PFSK-1 (cell line): ENCODE measurements around the gene TNFRSF4.

Experiments used
- POLR2AphosphoS5 ChIP-seq: IDR thresholded peaks from 2 replicates; pipeline ENCODE4 v1.6.1; 2012; ENCODE audit warnings: low read depth, mild to moderate bottlenecking, control low read depth, low read length, moderate library complexity
- REST ChIP-seq, 2 experiments: IDR thresholded peaks; 2 replicates each; pipeline versions ENCODE4 v1.6.1 to v1.8.0; 2011 to 2012; ENCODE audit warnings: low read depth in 2 of 2, low read length in 2 of 2, control low read depth in 1 of 2, inconsistent platforms in 1 of 2, mild to moderate bottlenecking in 1 of 2, moderate library complexity in 1 of 2; ENCODE audit not compliant: insufficient read depth in 1 of 2
- SIN3A ChIP-seq: IDR thresholded peaks from 2 replicates; pipeline ENCODE4 v1.6.1; 2012; ENCODE audit warnings: mild to moderate bottlenecking, low read length, moderate library complexity, borderline replicate concordance; ENCODE audit not compliant: insufficient read depth
- TAF1 ChIP-seq: IDR thresholded peaks from 2 replicates; pipeline ENCODE4 v1.6.1; 2012; ENCODE audit warnings: low read length, control low read depth, borderline replicate concordance; ENCODE audit not compliant: insufficient read depth

DNA sequence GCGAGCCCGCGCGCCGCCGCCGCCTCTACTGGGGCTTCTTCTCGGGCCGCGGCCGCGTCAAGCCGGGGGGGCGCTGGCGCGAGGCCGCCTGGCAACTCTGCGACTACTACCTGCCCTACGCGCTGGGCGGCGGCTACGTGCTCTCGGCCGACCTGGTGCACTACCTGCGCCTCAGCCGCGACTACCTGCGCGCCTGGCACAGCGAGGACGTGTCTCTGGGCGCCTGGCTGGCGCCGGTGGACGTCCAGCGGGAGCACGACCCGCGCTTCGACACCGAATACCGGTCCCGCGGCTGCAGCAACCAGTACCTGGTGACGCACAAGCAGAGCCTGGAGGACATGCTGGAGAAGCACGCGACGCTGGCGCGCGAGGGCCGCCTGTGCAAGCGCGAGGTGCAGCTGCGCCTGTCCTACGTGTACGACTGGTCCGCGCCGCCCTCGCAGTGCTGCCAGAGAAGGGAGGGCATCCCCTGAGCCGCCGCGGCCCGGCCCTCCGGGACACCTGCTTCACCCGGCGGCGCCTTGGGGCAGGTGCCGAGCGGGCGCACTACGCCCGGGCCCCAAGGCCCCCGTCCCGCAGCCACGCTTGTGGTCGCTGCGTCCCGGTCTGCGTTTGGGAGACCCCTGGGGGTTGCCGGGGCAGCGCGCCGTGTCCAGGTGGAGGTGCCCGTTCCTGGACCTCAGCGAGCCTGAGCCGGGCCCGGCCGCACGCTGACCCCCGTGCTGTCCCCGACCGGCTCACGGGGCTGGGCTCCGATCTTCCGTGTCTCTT lies 19.0 kb upstream of the TNFRSF4 start:
- TF ChIP-seq POLR2AphosphoS5 (no peak), TAF1 (no peak), REST (IDR thresholded peaks at IDR 0.05; ENCODE audit: insufficient read depth in 1 of 2, low read depth in 2 of 2, low read length in 2 of 2) (no peak), SIN3A (no peak)
